ENCODE measurements around the gene MAU2.

DNA sequence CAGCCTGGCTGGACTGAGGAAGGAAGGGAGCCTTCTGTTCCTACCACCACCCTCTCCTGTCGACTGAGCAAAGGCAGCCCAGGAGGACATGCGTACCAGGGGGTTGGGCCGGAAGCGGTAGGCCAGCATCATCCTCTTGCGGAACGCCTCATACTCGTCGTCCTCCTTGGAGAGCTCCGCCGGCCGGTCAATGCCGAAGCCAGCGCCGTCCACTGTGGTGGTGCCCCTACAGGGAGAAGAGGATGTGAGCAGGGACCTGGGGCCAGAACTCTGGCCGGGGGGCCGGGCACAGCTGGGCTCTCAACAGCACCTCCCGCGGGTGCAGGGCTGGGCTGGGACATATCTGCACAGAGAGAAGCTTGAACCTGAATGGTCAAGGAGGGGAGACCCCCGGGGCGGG is 43.8 kb upstream of the MAU2 start:
- TF ChIP-seq POLR2A (IDR thresholded peaks at IDR 0.05): no peak
- no peak for TF ChIP-seq CTCF (IDR thresholded peaks at IDR 0.05)

Measured in Peyer's patch (tissue), 4 donors.